Measurements from ENCODE around the gene ZNF496. TPM values are rescaled to one million over a fixed set of nuclear protein-coding genes. Genes with fewer than 3 reads are reported as not detected.
"Not testable (repeated sequence)": the region's sequence is repeated elsewhere in the genome, so short reads cannot be mapped to it uniquely, and the experiment has no call there.

ZNF496 gene
- total and polyA plus RNA-seq, 7 experiments from 2014 or later, result 9.2 to 25.1 (median 10.5) TPM

- CTCF ChIA-PET, result interaction anchor here (3.2 to 3.8 kb wide), 2 partner anchors 15 to 112 kb away, joined by 25 to 97 read pairs; no protein-coding TSS in a partner anchor
- H3K36me3 ChIP-seq (ENCODE audit: control insufficient read depth in 2 of 3, insufficient read depth in 3 of 3, low read length in 3 of 3); ATAC-seq; H3K9me3 ChIP-seq (ENCODE audit: control insufficient read depth in 2 of 3, low read length in 3 of 3); H3K4me1 ChIP-seq (ENCODE audit: control insufficient read depth in 2 of 2, insufficient read depth in 2 of 2, low read length in 2 of 2); H3K36me3 Mint-ChIP-seq; H3K27me3 ChIP-seq (ENCODE audit: control insufficient read depth in 2 of 2, insufficient read depth in 2 of 2, low read length in 2 of 2); H3K4me3 ChIP-seq (ENCODE audit: low read length); DNase-seq; H3K4me3 Mint-ChIP-seq; H3K9me3 Mint-ChIP-seq; H3K4me1 Mint-ChIP-seq; H3K27ac ChIP-seq (ENCODE audit: low read depth, low read length): not testable (repeated sequence)
- intact Hi-C loops (cut with micrococcal nuclease), result loop anchor here in 1 of 2 donors (5.0 to 10.0 kb wide), 2 partner anchors 297 to 440 kb away; partner anchors contain the start of genes AHCTF1 and ZNF670
- Mint-ChIP-seq H3K27ac (peak overlapping the region in 1 of 9 donors; percentile 21), H3K27me3 (peaks cover 0 to 15% (median 5%) of the 10 kb centered on the region in 5 donors)
- POLR2A ChIA-PET, result interaction anchor here (0.6 kb wide), 1 partner anchor 8 kb away, joined by 4 read pairs; no protein-coding TSS in a partner anchor
Observed at GRCh38 chr1:247374651-247375334, 43.1 kb upstream of the ZNF496 start.

- H3K27me3 Mint-ChIP-seq, result peaks cover 4 to 19% (median 6%) of the 10 kb centered on the region in 5 donors
- H3K9me3 Mint-ChIP-seq, result no peaks in the 10 kb centered on the region
- ATAC-seq, result peak; percentile 84
- no peaks in the 10 kb centered on the region for H3K27me3 ChIP-seq (ENCODE audit: control insufficient read depth in 2 of 2, insufficient read depth in 2 of 2, low read length in 2 of 2)
- peak overlapping the region; percentile 46 for H3K4me3 ChIP-seq (ENCODE audit: low read length)
- POLR2A ChIA-PET, result no interaction called here
- no peaks in the 10 kb centered on the region for H3K36me3 Mint-ChIP-seq
- H3K36me3 ChIP-seq (ENCODE audit: control insufficient read depth in 2 of 3, insufficient read depth in 3 of 3, low read length in 3 of 3), result no peaks in the 10 kb centered on the region
- H3K9me3 ChIP-seq (ENCODE audit: control insufficient read depth in 2 of 3, low read length in 3 of 3), result no peaks in the 10 kb centered on the region
- H3K4me3 Mint-ChIP-seq, result peak overlapping the region in 9 of 10 donors; percentile 14 to 70 (median 58)
- H3K27ac Mint-ChIP-seq, result no peak overlapping the region
- no peaks in the 10 kb centered on the region for H3K4me1 ChIP-seq (ENCODE audit: control insufficient read depth in 2 of 2, insufficient read depth in 2 of 2, low read length in 2 of 2)
- CTCF ChIA-PET, result interaction anchor here (0.7 to 3.8 kb wide), 3 partner anchors 16 to 113 kb away, joined by 3 to 97 read pairs (median 25); no protein-coding TSS in a partner anchor
- peaks cover 0 to 10% (median 7%) of the 10 kb centered on the region in 7 donors for H3K4me1 Mint-ChIP-seq
- peak; percentile 37 to 64 (median 48) for DNase-seq
- intact Hi-C loops (cut with micrococcal nuclease), result loop anchor here (2.0 to 10.0 kb wide), 4 partner anchors 163 to 439 kb away; partner anchors contain the start of genes AHCTF1 (in 1 of the 2) and ZNF670 (in 1 of the 2)
- no peak overlapping the region for H3K27ac ChIP-seq (ENCODE audit: low read depth, low read length)
Observed at GRCh38 chr1:247373721-247374141, 42.1 kb upstream of the ZNF496 start.

- H3K4me1 Mint-ChIP-seq, result peaks cover 0 to 10% (median 7%) of the 10 kb centered on the region in 7 donors
- Histone ChIP-seq H3K36me3 (ENCODE audit: control insufficient read depth in 2 of 3, insufficient read depth in 3 of 3, low read length in 3 of 3) (no peaks in the 10 kb centered on the region), H3K27ac (ENCODE audit: low read depth, low read length) (no peak overlapping the region), H3K4me3 (ENCODE audit: low read length) (no peak overlapping the region), H3K9me3 (ENCODE audit: control insufficient read depth in 2 of 3, low read length in 3 of 3) (no peaks in the 10 kb centered on the region), H3K27me3 (ENCODE audit: control insufficient read depth in 2 of 2, insufficient read depth in 2 of 2, low read length in 2 of 2) (peaks cover 0 to 5% of the 10 kb centered on the region in 2 donors), H3K4me1 (ENCODE audit: control insufficient read depth in 2 of 2, insufficient read depth in 2 of 2, low read length in 2 of 2) (no peaks in the 10 kb centered on the region)
- peak overlapping the region in 1 of 10 donors; percentile 23 for H3K4me3 Mint-ChIP-seq
- ChIA-PET CTCF (interaction anchor here (1.3 to 3.8 kb wide), 4 partner anchors 10 to 115 kb away, joined by 6 to 97 read pairs (median 16); no protein-coding TSS in a partner anchor), POLR2A (no interaction called here)
- DNase-seq, result no peak
- no peaks in the 10 kb centered on the region for H3K36me3 Mint-ChIP-seq
- no peak overlapping the region for H3K27ac Mint-ChIP-seq
- intact Hi-C loops (cut with micrococcal nuclease), result loop anchor here (1.0 to 10.0 kb wide), 8 partner anchors 18 to 437 kb away; partner anchors contain the start of genes AHCTF1 (in 1 of the 2), ZNF496 (in 1 of the 2) and ZNF670 (in 1 of the 2)
- no peak for ATAC-seq
- H3K9me3 Mint-ChIP-seq, result peaks cover 0 to 5% (median 0%) of the 10 kb centered on the region in 11 donors
- peaks cover 11 to 19% (median 16%) of the 10 kb centered on the region in 5 donors for H3K27me3 Mint-ChIP-seq
Observed at GRCh38 chr1:247371801-247372259, 40.2 kb upstream of the ZNF496 start.

- DNase-seq (no peak), ATAC-seq (no peak)
- Histone ChIP-seq H3K4me3 (ENCODE audit: low read length) (no peak overlapping the region), H3K36me3 (ENCODE audit: control insufficient read depth in 2 of 3, insufficient read depth in 3 of 3, low read length in 3 of 3) (no peaks in the 10 kb centered on the region), H3K4me1 (ENCODE audit: control insufficient read depth in 2 of 2, insufficient read depth in 2 of 2, low read length in 2 of 2) (no peaks in the 10 kb centered on the region), H3K27ac (ENCODE audit: low read depth, low read length) (no peak overlapping the region), H3K27me3 (ENCODE audit: control insufficient read depth in 2 of 2, insufficient read depth in 2 of 2, low read length in 2 of 2) (peaks cover 0 to 5% of the 10 kb centered on the region in 2 donors), H3K9me3 (ENCODE audit: control insufficient read depth in 2 of 3, low read length in 3 of 3) (no peaks in the 10 kb centered on the region)
- ChIA-PET CTCF (interaction anchor here (0.6 to 1.3 kb wide), 3 partner anchors 116 to 543 kb away, joined by 3 to 6 read pairs (median 3); no protein-coding TSS in a partner anchor), POLR2A (no interaction called here)
- Mint-ChIP-seq H3K27ac (no peak overlapping the region), H3K4me1 (peaks cover 0 to 10% (median 7%) of the 10 kb centered on the region in 7 donors), H3K27me3 (peaks cover 12 to 23% (median 19%) of the 10 kb centered on the region in 5 donors), H3K9me3 (peaks cover 0 to 5% (median 0%) of the 10 kb centered on the region in 11 donors), H3K4me3 (no peak overlapping the region), H3K36me3 (no peaks in the 10 kb centered on the region)
- intact Hi-C loops (cut with micrococcal nuclease), result loop anchor here in 1 of 2 donors (5.0 to 10.0 kb wide), 2 partner anchors 294 to 436 kb away; partner anchors contain the start of genes AHCTF1 and ZNF670
Observed at GRCh38 chr1:247370786-247371732, 39.4 kb upstream of the ZNF496 start.

GRCh38 chr1:247368490-247369145 lies 37.0 kb upstream of the ZNF496 start:
- Mint-ChIP-seq H3K36me3 (no peaks in the 10 kb centered on the region), H3K4me1 (peaks cover 0 to 6% (median 4%) of the 10 kb centered on the region in 7 donors), H3K4me3 (no peak overlapping the region), H3K27me3 (peaks cover 4 to 37% (median 22%) of the 10 kb centered on the region in 5 donors), H3K9me3 (peaks cover 0 to 8% (median 0%) of the 10 kb centered on the region in 11 donors), H3K27ac (no peak overlapping the region)
- DNase-seq, result no peak
- ChIA-PET POLR2A (no interaction called here), CTCF (no interaction called here)
- Histone ChIP-seq H3K27ac (ENCODE audit: low read depth, low read length) (no peak overlapping the region), H3K4me3 (ENCODE audit: low read length) (no peak overlapping the region), H3K36me3 (ENCODE audit: control insufficient read depth in 2 of 3, insufficient read depth in 3 of 3, low read length in 3 of 3) (no peaks in the 10 kb centered on the region), H3K9me3 (ENCODE audit: control insufficient read depth in 2 of 3, low read length in 3 of 3) (no peaks in the 10 kb centered on the region), H3K4me1 (ENCODE audit: control insufficient read depth in 2 of 2, insufficient read depth in 2 of 2, low read length in 2 of 2) (no peaks in the 10 kb centered on the region), H3K27me3 (ENCODE audit: control insufficient read depth in 2 of 2, insufficient read depth in 2 of 2, low read length in 2 of 2) (peaks cover 0 to 5% of the 10 kb centered on the region in 2 donors)
- intact Hi-C loops (cut with micrococcal nuclease), result no loop called here
- ATAC-seq, result no peak
